Urinary bladder (tissue), 2 donors: Measurements from ENCODE around the gene GAREM2. TPM values are rescaled to one million over a fixed set of nuclear protein-coding genes. Genes with fewer than 3 reads are reported as not detected.

ENCODE experiments used
- polyA plus RNA-seq: library from polyadenylated mRNA; stranded (reverse); fragments of 200-250 nt; gene quantifications from one replicate; pipeline ENCODE4 v1.2.3, GENCODE V29; 2013
- total RNA-seq: library from RNA; depleted of rRNA; stranded (reverse); fragments of >200 nt; gene quantifications from one replicate; pipeline ENCODE4 v1.2.3, GENCODE V29; 2014
- donor health status: healthy.

The GAREM2 gene
- total and polyA plus RNA-seq, 2 donors: 2.0 to 4.0 TPM

Other genes starting within 250 kb of the GAREM2 start
- 5.4 TPM for gene KIF3C, start 190.6 kb upstream of the GAREM2 start, total RNA-seq
- gene KIF3C, start 190.6 kb upstream of the GAREM2 start, polyA plus RNA-seq: 6.9 TPM
- 106 TPM for gene RAB10, start 139.0 kb upstream of the GAREM2 start, total RNA-seq
- gene RAB10, start 139.0 kb upstream of the GAREM2 start, polyA plus RNA-seq: 80.0 TPM
- gene HADHA, start 71.5 kb downstream of the GAREM2 start, total RNA-seq: 122 TPM
- 107 TPM for gene HADHA, start 71.5 kb downstream of the GAREM2 start, polyA plus RNA-seq
- 112 TPM for gene HADHB, start 71.9 kb downstream of the GAREM2 start, total RNA-seq
- gene HADHB, start 71.9 kb downstream of the GAREM2 start, polyA plus RNA-seq: 105 TPM
- 27.7 TPM for gene SELENOI, start 173.1 kb downstream of the GAREM2 start, total RNA-seq
- gene SELENOI, start 173.1 kb downstream of the GAREM2 start, polyA plus RNA-seq: 3.7 TPM
- 0.37 TPM for gene ADGRF3, start 173.7 kb downstream of the GAREM2 start, total RNA-seq
- gene ADGRF3, start 173.7 kb downstream of the GAREM2 start, polyA plus RNA-seq: 0.08 TPM
- 1.0 TPM for gene DRC1, start 228.8 kb downstream of the GAREM2 start, total RNA-seq
- gene DRC1, start 228.8 kb downstream of the GAREM2 start, polyA plus RNA-seq: not detected